Activated CD4-positive, alpha-beta T cell treated with anti-CD3 and anti-CD28 coated beads, Interleukin-2, Interleukin-4, amounts not matched to agents 100 ng/mL and 50 ng/mL, durations not matched to agents 16 hours and 8 hours (primary cell): ENCODE results near the gene TBL1X.
A peak's percentile ranks its signal among the peaks of the same experiment; 100 is the strongest.

ENCODE experiments used
- DNase-seq: peaks from one replicate; pipeline ENCODE4 v3.0.0-alpha.2; 2020; ENCODE audit warnings: low spot score

TBL1X gene

GRCh38 chrX:9707306-9708033, 242.6 kb downstream of the TBL1X start:
- no peak for DNase-seq

- DNase-seq: no peak
Observed at GRCh38 chrX:9708086-9708485, 243.2 kb downstream of the TBL1X start.

GRCh38 chrX:9708923-9709553, 244.2 kb downstream of the TBL1X start:
- peak; percentile 80 for DNase-seq

GRCh38 chrX:9710332-9710731, 245.5 kb downstream of the TBL1X start:
- no peak for DNase-seq

GRCh38 chrX:9717376-9717775, 252.5 kb downstream of the TBL1X start:
- no peak for DNase-seq

GRCh38 chrX:9724711-9725110, 259.9 kb downstream of the TBL1X start:
- no peak for DNase-seq

- no peak for DNase-seq
Observed at GRCh38 chrX:9728261-9728660, 263.4 kb downstream of the TBL1X start.

- no peak for DNase-seq
Observed at GRCh38 chrX:9729171-9729885, 264.5 kb downstream of the TBL1X start.

- DNase-seq: peak; percentile 7
Observed at GRCh38 chrX:9730078-9730477, 265.2 kb downstream of the TBL1X start.

GRCh38 chrX:9730752-9731151, 265.9 kb downstream of the TBL1X start:
- DNase-seq: peak; percentile 28

GRCh38 chrX:9737363-9737762, 272.5 kb downstream of the TBL1X start:
- DNase-seq: no peak

GRCh38 chrX:9738151-9738550, 273.3 kb downstream of the TBL1X start:
- DNase-seq: no peak

- DNase-seq: no peak
Observed at GRCh38 chrX:9739130-9739529, 274.3 kb downstream of the TBL1X start.

GRCh38 chrX:9745417-9746115, 280.7 kb downstream of the TBL1X start:
- DNase-seq: peak; percentile 14

GRCh38 chrX:9746148-9746888, 281.5 kb downstream of the TBL1X start:
- DNase-seq: no peak

GRCh38 chrX:9747644-9748043, 282.8 kb downstream of the TBL1X start:
- no peak for DNase-seq

- no peak for DNase-seq
Observed at GRCh38 chrX:9749146-9749692, 284.4 kb downstream of the TBL1X start.

GRCh38 chrX:9757366-9757765, 292.5 kb downstream of the TBL1X start:
- no peak for DNase-seq

- no peak for DNase-seq
Observed at GRCh38 chrX:9758021-9758638, 293.3 kb downstream of the TBL1X start.

- no peak for DNase-seq
Observed at GRCh38 chrX:9759337-9759736, 294.5 kb downstream of the TBL1X start.
